K562 (cell line): ENCODE measurements around the gene PPM1F. TPM values are rescaled to one million over a fixed set of nuclear protein-coding genes. Genes with fewer than 3 reads are reported as not detected.

Experiments
- ATAC-seq: fragments of 200-7000 bp; cut with Tn5 transposase; 3 replicates; pipeline ENCODE4 v1.9.1; 2020; ENCODE audit warnings: moderate library complexity
- BruUV-seq: library from RNA; stranded (reverse); fragments of 400-500 nt; replicated peaks from 2 replicates; lab custom pipeline; 2021; lab: Mats Ljungman, UMichigan
- CTCF ChIA-PET: fragments of 300-600 bp; formaldehyde crosslinking; extraction: SDS; loops from one replicate; lab custom pipeline; 2021; ENCODE audit warnings: low intra/inter-chr PET ratio; lab: Yijun Ruan, JAX
- POLR2A ChIA-PET: fragments of 300-600, 350-650 bp; sonication (Branson Sonifier 250); formaldehyde crosslinking; extraction: SDS; loops from one replicate; lab custom pipeline; 2021; ENCODE audit warnings: antibody characterized with exemption, inconsistent platforms; lab: Yijun Ruan, JAX
- DNase-seq, 4 experiments: peaks; one replicate each; pipeline versions ENCODE4 v3.0.0 to v3.0.0-alpha.2; 2011 to 2018; ENCODE audit warnings: low spot score in 3 of 4, mixed read lengths in 3 of 4; ENCODE audit errors: extremely low read depth in 1 of 4
- FAIRE-seq: peaks from 2 replicates; lab custom pipeline; 2011; peaks lifted over from hg19 to GRCh38; lab: Jason Lieb, UNC
- H2AFZ ChIP-seq: 2 replicates; pipeline ENCODE4 v1.6.0; 2011; ENCODE audit warnings: low read depth, low read length, control low read depth, inconsistent platforms
- H3K27ac ChIP-seq: fragments of 200-600 bp; 3 replicates; pipeline ENCODE4 v1.8.0; 2011; ENCODE audit warnings: low read depth, mild to moderate bottlenecking, control low read depth, inconsistent platforms, low read length, moderate library complexity, mixed read lengths; ENCODE audit errors: extremely low read depth
- H3K27me3 ChIP-seq, 2 experiments: fragments of 300-600 bp in 1 of 2; 2 replicates in 1 of 2; 3 replicates in 1 of 2; pipeline versions ENCODE4 v1.6.0 to v1.8.0; 2011; ENCODE audit warnings: inconsistent platforms in 2 of 2, low read length in 2 of 2, mild to moderate bottlenecking in 1 of 2, mixed read lengths in 1 of 2, moderate library complexity in 1 of 2; ENCODE audit not compliant: control insufficient read depth in 2 of 2, insufficient read depth in 2 of 2
- H3K36me3 ChIP-seq: fragments of 300-600 bp; 3 replicates; pipeline ENCODE4 v1.8.0; 2011; ENCODE audit warnings: mild to moderate bottlenecking, low read length, inconsistent platforms; ENCODE audit not compliant: control insufficient read depth, insufficient read depth
- H3K4me1 ChIP-seq, 2 experiments: fragments of 200-600 bp in 1 of 2; replicated peaks in 1 of 2; 2 replicates in 1 of 2; 3 replicates in 1 of 2; pipeline versions ENCODE4 v1.5.1 to v1.8.0; 2011; ENCODE audit warnings: inconsistent platforms in 2 of 2, low read length in 2 of 2, mild to moderate bottlenecking in 1 of 2, mixed read lengths in 1 of 2, moderate library complexity in 1 of 2; ENCODE audit not compliant: control insufficient read depth in 2 of 2, insufficient read depth in 2 of 2
- H3K4me2 ChIP-seq: 2 replicates; pipeline ENCODE4 v1.6.1; 2011; ENCODE audit warnings: low read length, control low read depth, inconsistent platforms, mixed read lengths; ENCODE audit not compliant: insufficient read depth
- H3K4me3 ChIP-seq: fragments of 200-600 bp; sonication (generic), shearing (Covaris generic); 2 replicates; pipeline ENCODE4 v1.5.1; 2016; ENCODE audit warnings: control low read depth, inconsistent platforms
- H3K79me2 ChIP-seq: fragments of 200-600 bp; 3 replicates; pipeline ENCODE4 v1.8.0; 2011; ENCODE audit warnings: low read length, inconsistent platforms; ENCODE audit not compliant: control insufficient read depth, insufficient read depth
- H3K9ac ChIP-seq, 2 experiments: 2 replicates each; pipeline versions ENCODE4 v1.6.0 to v1.6.1; 2011; ENCODE audit warnings: low read depth in 2 of 2, low read length in 2 of 2, control low read depth in 1 of 2, inconsistent platforms in 1 of 2, mild to moderate bottlenecking in 1 of 2, mixed read lengths in 1 of 2; ENCODE audit not compliant: insufficient read depth in 1 of 2
- H3K9me1 ChIP-seq: one replicate; pipeline ENCODE4 v1.6.0; 2011; ENCODE audit warnings: inconsistent platforms, mild to moderate bottlenecking, low read length, moderate library complexity; ENCODE audit not compliant: control insufficient read depth, insufficient read depth
- H3K9me3 ChIP-seq: replicated peaks from 2 replicates; pipeline ENCODE4 v1.5.1; 2011; ENCODE audit warnings: low read depth, low read length, inconsistent platforms; ENCODE audit not compliant: control insufficient read depth, insufficient read depth
- H4K20me1 ChIP-seq: replicated peaks from 2 replicates; pipeline ENCODE4 v1.6.1; 2011; ENCODE audit warnings: low read length, inconsistent platforms, mixed read lengths; ENCODE audit not compliant: control insufficient read depth, insufficient read depth
- CTCF ChIP-seq, 3 experiments: IDR thresholded peaks in 2 of 3; conservative IDR thresholded peaks in 1 of 3; 2 replicates each; pipeline ENCODE4 v1.5.1; 2011 to 2012; ENCODE audit warnings: low read length in 3 of 3, mild to moderate bottlenecking in 3 of 3, control low read depth in 2 of 3, improper control_type of control experiment in 1 of 3, inconsistent platforms in 1 of 3, low read depth in 1 of 3, mixed read lengths in 1 of 3, moderate library complexity in 1 of 3; ENCODE audit not compliant: insufficient read depth in 2 of 3
- HSF4 ChIP-seq: fragments of 250-450 bp; sonication (Bioruptor Pico); IDR thresholded peaks from 2 replicates; pipeline ENCODE4 v2.1.2; 2022; ENCODE audit warnings: mild to moderate bottlenecking, moderate library complexity, borderline replicate concordance
- MEF2A ChIP-seq: IDR thresholded peaks from 2 replicates; pipeline ENCODE4 v1.6.1; 2011; ENCODE audit warnings: low read depth, mild to moderate bottlenecking, low read length, moderate library complexity; ENCODE audit not compliant: control insufficient read depth
- MYC ChIP-seq, 2 experiments: fragments of 250-450 bp in 1 of 2; sonication (Bioruptor Pico) in 1 of 2; IDR thresholded peaks; 2 replicates each; pipeline versions ENCODE4 v1.5.1 to v1.6.1; 2012 to 2021; ENCODE audit warnings: low read depth in 2 of 2, borderline replicate concordance in 1 of 2, improper control_type of control experiment in 1 of 2, low read length in 1 of 2, mild to moderate bottlenecking in 1 of 2, moderate library complexity in 1 of 2
- MYNN ChIP-seq, 2 experiments: sonication (generic); formaldehyde crosslinking in 1 of 2; IDR thresholded peaks; 2 replicates each; pipeline versions ENCODE4 v1.5.0 to v1.6.1; 2016 to 2020; ENCODE audit warnings: antibody characterized with exemption in 1 of 2, missing genetic modification reagents in 1 of 2
- PTBP1 ChIP-seq: fragments of 200-400 bp; formaldehyde crosslinking; IDR thresholded peaks from 2 replicates; pipeline ENCODE4 v1.6.1; 2017; ENCODE audit warnings: low read depth, low read length
- THRA ChIP-seq: fragments of 450-650 bp; IDR thresholded peaks from 2 replicates; pipeline ENCODE4 v1.6.1; 2017; ENCODE audit warnings: mild to moderate bottlenecking, moderate library complexity
- THRB ChIP-seq: fragments of 450-650 bp; formaldehyde crosslinking; conservative IDR thresholded peaks from 2 replicates; pipeline ENCODE4 v1.4.0; 2022; ENCODE audit warnings: mild to moderate bottlenecking, missing genetic modification characterization
- ZNF668 ChIP-seq: fragments of 250-450 bp; sonication (Bioruptor Pico); IDR thresholded peaks from 2 replicates; pipeline ENCODE4 v1.8.0; 2022; ENCODE audit warnings: mild to moderate bottlenecking, inconsistent platforms
- ZNF707 ChIP-seq: fragments of 250-450 bp; sonication (Bioruptor Pico); conservative IDR thresholded peaks from 2 replicates; pipeline ENCODE4 v1.8.0; 2022; ENCODE audit warnings: inconsistent platforms, mild to moderate bottlenecking, moderate library complexity
- ZNF830 ChIP-seq: fragments of 250-450 bp; sonication (Bioruptor Pico); IDR thresholded peaks from 2 replicates; pipeline ENCODE4 v1.5.0; 2021; ENCODE audit warnings: mild to moderate bottlenecking
- WGBS: fragments of 100-300 bp; shearing (Covaris generic); methylation state at CpG from one replicate; pipeline ENCODE4 v1.1.6; 2016; ENCODE audit warnings: low coverage, mixed read lengths; ENCODE audit not compliant: insufficient coverage; ENCODE audit errors: missing lambda C conversion rate; 5-methylcytosine and 5-hydroxymethylcytosine counted together
- in situ Hi-C: fragments of 300-500 bp; cut with MboI; formaldehyde crosslinking; loops from 4 replicates; pipeline ENCODE4 v1.15.0; 2018; ENCODE audit warnings: inconsistent platforms, mixed read lengths
- intact Hi-C: fragments of 100-400 bp; cut with micrococcal nuclease; formaldehyde crosslinking; loops from 2 replicates; pipeline ENCODE4 v1.14.2; 2022
- polyA plus RNA-seq, 8 experiments: library from polyadenylated mRNA; depleted of rRNA in 4 of 8; stranded (reverse) in 5 of 8; unstranded in 3 of 8; fragments of >200 nt; fragmentation: Nextera tagmentation in 2 of 8; fragmentation: Illumina TruSeq in 1 of 8; extraction: Ambion mirVana in 2 of 8; extraction: Trizol in 1 of 8; gene quantifications; 2 replicates each; pipeline versions ENCODE4 v1.2.1 to v1.2.3, GENCODE V29; 2011 to 2014; ENCODE audit warnings: inconsistent platforms in 1 of 8, missing spikeins in 1 of 8
- total RNA-seq, 7 experiments: library from RNA; depleted of rRNA in 6 of 7; stranded (reverse); fragments of >200 nt in 6 of 7; fragmentation: Illumina TruSeq in 2 of 7; extraction: Trizol in 2 of 7; gene quantifications; 2 replicates each; pipeline versions ENCODE4 v1.2.1 to v1.2.3, GENCODE V29; 2011 to 2021; ENCODE audit warnings: low replicate concordance in 1 of 7
- TF ChIP-seq, protein P1 (sequence below), 2 experiments: fragments of 250-450 bp in 1 of 2; fragments of 450-650 bp in 1 of 2; sonication (Bioruptor Pico) in 1 of 2; IDR thresholded peaks; 2 replicates each; pipeline versions ENCODE4 v1.6.1 to v1.8.0; 2016 to 2021; ENCODE audit warnings: mild to moderate bottlenecking in 2 of 2, moderate library complexity in 2 of 2, missing compliant biosample characterization in 1 of 2, missing genetic modification characterization in 1 of 2

PPM1F gene
- total and polyA plus RNA-seq, 9 of the 15 experiments (the other 6 are each of a cell fraction or from before 2014, with no cell fraction given): 2.1 to 159 (median 64.0) TPM

GRCh38 chr22:21907638-21908522, 44.8 kb downstream of the PPM1F start:
- Histone ChIP-seq H3K4me2 (no peak overlapping the region), H3K27ac (no peak overlapping the region), H4K20me1 (peaks cover 7% of the 10 kb centered on the region; the same call in 1 of the 2 replicates), H3K27me3 (peaks cover 7 to 14% of the 10 kb centered on the region in 2 experiments; a peak in 4 of 5 replicates), H3K9ac (no peak overlapping the region), H3K4me1 (peaks cover 0 to 16% of the 10 kb centered on the region in 2 experiments; a peak in 4 of 5 replicates), H3K79me2 (no peaks in the 10 kb centered on the region), H3K9me1 (no peaks in the 10 kb centered on the region), H3K9me3 (no peaks in the 10 kb centered on the region), H3K36me3 (no peaks in the 10 kb centered on the region), H3K4me3 (no peak overlapping the region), H2AFZ (no peak overlapping the region)
- FAIRE-seq (no peak), ATAC-seq (no peak), DNase-seq (peak in 2 of 4 experiments; percentile 49 to 57)
- 24% methylated on average over 7 of the region's 7 CpGs for WGBS
- in situ Hi-C loops (no loop called here), intact Hi-C loops (no loop called here)
- POLR2A ChIA-PET: interaction anchor here (0.6 to 49.7 kb wide), 11 partner anchors 11 to 460 kb away, joined by 3 to 1041 read pairs (median 4); partner anchors contain the start of genes MAPK1 and PPM1F
- no TSS peak for BruUV-seq
- CTCF ChIA-PET: interaction anchor here (0.7 to 1.4 kb wide), 3 partner anchors 195 to 1347 kb away, joined by 3 to 25 read pairs (median 6); no protein-coding TSS in a partner anchor
- TF ChIP-seq HSF4 (CRISPR knock-in tag) (0 out of 2 replicates have a peak, but pooled peaks have one; percentile 5), ZNF830 (CRISPR knock-in tag) (peak; percentile 15; the same call in 1 of the 2 replicates), MYC (IDR thresholded peaks at IDR 0.05; ENCODE audit: low read depth, low read length) (no peak), MYC (CRISPR knock-in tag; IDR thresholded peaks at IDR 0.05; ENCODE audit: borderline replicate concordance, low read depth) (peak; percentile 49; the same call in 1 of the 2 replicates), ZNF668 (0 out of 2 replicates have a peak, but pooled peaks have one; percentile 30), THRA (no peak), THRB (CRISPR knock-in tag) (0 out of 2 replicates have a peak, but pooled peaks have one; percentile 14), PTBP1 (0 out of 2 replicates have a peak, but pooled peaks have one; percentile 54), MYNN (IDR thresholded peaks at IDR 0.05) (no peak), MYNN (CRISPR knock-in tag; IDR thresholded peaks at IDR 0.05) (no peak; the same call in 1 of the 2 replicates), ZNF707 (CRISPR knock-in tag) (no peak), MEF2A (0 out of 2 replicates have a peak, but pooled peaks have one; percentile 6), CTCF (IDR thresholded peaks at IDR 0.05 in 2 of 3, conservative IDR thresholded peaks at IDR 0.05 in 1 of 3; ENCODE audit: insufficient read depth in 2 of 3, low read depth in 1 of 3, low read length in 3 of 3) (0 out of 6 replicates have a peak, but pooled peaks of 1 of the 3 experiments have one; percentile 8)
- TF ChIP-seq, protein P1, sequence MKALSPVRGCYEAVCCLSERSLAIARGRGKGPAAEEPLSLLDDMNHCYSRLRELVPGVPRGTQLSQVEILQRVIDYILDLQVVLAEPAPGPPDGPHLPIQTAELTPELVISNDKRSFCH (CRISPR knock-in tag; IDR thresholded peaks at IDR 0.05): no peak
- TF ChIP-seq, protein P1 (tag; IDR thresholded peaks at IDR 0.05): peak; percentile 49; the same call in 1 of the 2 replicates
